ENCODE results near the gene VWA3B.

GRCh38 chr2:98156304-98156703, 69.3 kb downstream of the VWA3B start:
- TF ChIP-seq POLR2A (IDR thresholded peaks at IDR 0.05): no peak
- TF ChIP-seq CTCF (IDR thresholded peaks at IDR 0.05): no peak
